A172 (cell line): ENCODE measurements around the gene MFAP2. TPM values are rescaled to one million over a fixed set of nuclear protein-coding genes. Genes with fewer than 3 reads are reported as not detected.
"Not testable (repeated sequence)": the region's sequence is repeated elsewhere in the genome, so short reads cannot be mapped to it uniquely, and the experiment has no call there.

Source experiments
- DNase-seq: peaks from one replicate; pipeline ENCODE4 v3.0.0-alpha.2; 2015; ENCODE audit warnings: low spot score
- total RNA-seq: library from RNA; depleted of rRNA; stranded (reverse); fragments of >200 nt; shearing (Covaris generic); gene quantifications from 2 replicates; pipeline ENCODE4 v1.2.3, GENCODE V29; 2014; rRNA removed

MFAP2 gene
- total RNA-seq, 1 experiment from 2014 or later: not detected

DNA sequence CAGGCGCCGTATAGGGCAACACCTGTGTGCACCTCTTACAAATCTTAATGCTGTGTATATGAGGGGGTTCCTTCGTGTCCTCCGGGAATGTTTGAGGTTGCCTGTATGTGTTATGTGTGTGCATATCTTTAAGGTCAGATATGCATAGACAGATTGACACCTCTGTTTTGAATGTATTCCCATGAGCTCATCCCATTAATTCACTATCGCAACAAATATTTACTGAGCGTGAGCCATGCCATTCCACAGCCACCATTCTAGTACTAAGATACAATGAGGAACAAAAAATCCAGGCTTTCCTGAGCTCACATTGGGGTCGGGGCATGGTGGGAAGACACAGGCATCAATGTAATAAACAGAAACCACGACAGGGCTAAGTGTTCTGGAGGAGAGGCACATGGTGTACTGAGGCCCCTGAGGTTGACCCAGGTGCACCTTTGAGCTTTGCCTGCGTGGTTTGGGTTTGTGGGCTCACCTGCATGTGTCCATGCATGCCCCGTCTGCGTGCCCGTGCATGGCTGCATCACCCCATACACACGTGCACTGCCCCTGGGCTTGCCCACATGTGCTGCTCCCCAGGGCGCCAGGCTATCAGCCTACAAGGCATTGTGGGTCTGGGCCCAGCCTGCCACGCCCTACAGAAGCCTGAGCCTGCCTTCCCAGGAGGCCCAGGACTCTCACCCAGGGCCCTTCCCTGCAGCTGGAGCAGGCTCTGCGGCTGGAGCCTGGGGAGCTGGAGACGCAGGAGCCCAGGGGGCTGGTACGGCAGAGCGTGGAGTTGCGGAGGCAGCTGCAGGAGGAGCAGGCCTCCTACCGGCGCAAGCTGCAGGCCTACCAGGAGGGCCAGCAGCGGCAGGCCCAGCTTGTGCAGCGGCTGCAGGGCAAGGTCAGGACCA is 51.0 kb downstream of the MFAP2 start:
- not testable (repeated sequence) for DNase-seq

DNA sequence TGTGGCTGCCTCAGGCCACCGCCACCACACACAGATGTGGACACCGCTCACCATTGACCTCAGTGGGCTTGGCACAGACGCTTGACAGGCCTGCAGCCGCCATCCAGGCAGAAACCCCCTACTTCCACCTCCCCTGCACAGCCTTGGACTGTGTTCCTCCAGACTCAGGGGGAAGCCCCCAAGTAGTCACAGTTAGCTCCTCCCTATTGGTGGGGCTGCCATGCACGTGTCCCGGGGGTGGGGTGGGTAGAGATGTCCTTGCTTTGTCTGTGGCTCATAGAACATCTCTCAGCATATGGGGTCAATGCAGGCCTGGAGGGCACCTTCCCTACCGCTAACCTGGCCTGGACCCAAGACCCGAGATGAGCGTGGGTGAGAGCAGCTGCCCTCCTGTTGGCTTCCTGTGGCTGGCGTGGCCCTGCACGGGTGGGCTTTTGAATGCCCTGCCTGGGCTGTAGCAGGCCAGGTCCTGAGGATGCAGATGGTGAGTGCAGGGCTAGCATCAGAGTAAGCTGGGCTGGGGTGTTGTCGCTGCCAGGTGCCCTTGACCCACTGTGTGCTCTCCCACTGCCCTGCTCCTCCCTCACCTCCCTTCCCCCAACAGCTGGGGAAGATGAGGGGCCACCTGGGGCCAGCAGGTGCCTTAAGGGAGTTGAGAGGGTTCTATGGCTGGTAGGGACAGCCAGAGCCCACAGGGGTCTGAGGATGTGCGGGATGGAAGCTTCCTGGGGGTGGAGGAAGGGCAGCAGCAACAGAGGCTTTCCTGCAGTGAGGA is 52.5 kb downstream of the MFAP2 start:
- no peak for DNase-seq

DNA sequence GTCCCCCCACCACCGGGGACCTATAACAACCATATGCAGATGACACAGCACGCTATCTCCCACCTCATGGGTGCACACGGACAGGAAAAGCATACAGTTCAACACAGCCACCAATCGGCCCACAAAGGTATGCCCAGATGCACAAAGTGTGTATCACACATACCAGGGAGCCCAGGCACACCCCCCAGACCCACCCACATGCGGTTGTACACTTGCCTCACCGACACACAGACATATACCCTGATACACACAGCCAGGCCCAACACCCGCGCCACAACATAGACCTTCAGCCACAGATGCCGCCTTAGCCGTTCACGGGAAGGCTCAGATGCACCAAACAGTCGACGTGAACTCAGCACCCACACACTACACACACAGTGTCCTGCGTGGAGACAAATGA is 53.2 kb downstream of the MFAP2 start:
- DNase-seq: no peak

DNA sequence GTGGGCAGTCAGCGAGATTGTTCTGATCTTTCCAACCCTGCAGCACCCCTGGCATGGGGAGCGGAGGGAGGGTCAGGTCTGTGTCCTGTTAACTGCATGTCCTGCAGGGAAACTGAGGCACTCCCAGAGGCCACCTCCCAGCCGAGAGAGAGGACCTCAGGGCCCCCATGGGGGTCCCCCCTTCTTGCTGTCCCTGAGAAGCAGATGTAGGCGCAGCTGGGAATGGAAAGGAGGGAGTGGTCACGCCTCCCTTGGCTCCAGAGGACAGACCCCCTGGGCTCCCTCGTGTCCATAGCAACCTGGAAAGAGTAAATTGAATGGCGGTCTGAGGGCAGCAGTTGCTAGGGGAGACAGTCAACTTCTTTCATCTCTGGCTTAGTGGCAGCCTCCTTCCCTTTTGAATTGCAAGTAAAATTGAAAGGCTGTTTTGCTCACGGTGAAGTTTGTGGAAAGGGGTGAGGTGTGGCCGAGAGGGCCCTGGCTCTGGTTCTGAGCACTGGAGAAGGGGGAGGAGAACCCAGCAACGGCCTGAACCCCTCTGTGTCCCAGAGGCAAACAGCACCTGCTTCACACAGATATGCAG is 53.8 kb downstream of the MFAP2 start:
- DNase-seq: no peak

DNA sequence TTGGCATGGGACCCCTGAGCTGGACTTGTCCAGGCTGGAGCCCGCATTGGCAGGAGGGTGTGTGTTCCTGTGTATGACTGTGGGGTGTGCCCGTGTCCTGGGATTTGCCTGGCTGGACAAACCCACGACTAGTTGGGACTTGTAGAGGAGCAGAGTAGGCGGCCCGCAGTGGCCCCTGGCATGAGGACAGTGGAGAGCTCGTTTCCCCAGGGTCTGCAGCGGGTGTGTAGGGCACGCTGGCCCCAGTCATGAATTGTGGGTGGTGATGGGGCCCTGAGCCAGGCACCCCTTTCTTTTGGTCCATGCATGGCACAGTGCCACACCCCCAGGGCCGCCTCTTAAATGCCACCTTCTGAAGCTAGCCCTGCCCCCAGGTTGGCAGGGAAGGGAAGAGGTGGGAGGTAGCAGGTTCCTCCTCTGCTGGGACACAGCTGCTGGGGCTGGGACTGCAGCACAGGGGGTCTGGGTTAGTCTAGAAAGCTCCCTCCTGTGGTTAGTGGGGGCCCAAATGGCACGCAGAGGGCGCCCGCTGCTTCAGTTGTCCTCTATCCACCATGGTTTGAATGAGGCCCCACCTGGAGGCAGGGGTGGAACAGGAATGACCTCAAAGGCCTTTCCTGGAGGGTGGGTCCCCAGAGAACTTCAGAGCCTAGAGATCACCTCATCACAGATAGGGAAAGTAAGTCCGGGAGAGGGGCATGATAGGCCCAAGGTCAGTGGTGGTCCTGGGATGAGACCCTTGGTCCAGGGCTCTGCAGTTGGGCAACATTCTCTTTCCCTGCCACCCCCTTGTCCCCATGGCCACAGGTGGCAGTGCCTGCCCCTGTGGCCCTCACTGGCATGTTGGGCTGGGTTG is 54.6 kb downstream of the MFAP2 start:
- no peak for DNase-seq

DNA sequence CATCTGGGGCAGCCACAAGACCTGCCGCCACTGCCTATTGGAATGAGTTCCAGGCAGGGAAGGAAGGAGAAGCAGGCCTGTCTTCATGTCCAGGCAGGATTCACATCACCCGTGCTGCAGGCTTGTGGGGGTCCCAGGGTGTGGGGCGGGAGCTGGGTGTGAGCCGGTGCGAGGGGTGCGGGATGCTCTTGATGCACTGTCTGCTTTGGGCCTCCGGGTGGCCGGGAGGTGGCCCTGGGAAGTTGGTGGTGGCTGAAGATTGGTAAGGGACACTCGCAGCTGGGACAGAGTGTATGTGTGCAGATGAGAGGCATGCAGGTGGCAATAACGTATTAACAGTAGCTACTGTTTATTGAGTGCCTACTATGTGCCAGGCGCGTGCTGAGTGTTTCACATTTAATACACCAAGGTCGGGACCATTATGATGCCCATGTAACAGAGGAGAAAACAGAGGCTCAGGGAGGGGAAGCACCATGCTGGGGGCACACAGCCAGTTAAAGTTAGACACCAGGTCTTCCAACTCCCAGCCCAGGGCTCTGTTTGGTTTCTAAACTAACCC is 55.4 kb downstream of the MFAP2 start:
- DNase-seq: no peak

Other genes starting within 250 kb of the MFAP2 start
- gene RNU1-4, start 240.1 kb downstream of the MFAP2 start, total RNA-seq: under 0.01 and 255 TPM in 2 replicates
- under 0.01 and 255 TPM in 2 replicates for gene RNU1-2, start 84.6 kb downstream of the MFAP2 start, total RNA-seq
- 3.4 and 5.0 TPM in 2 replicates for gene CROCC, start 58.7 kb downstream of the MFAP2 start, total RNA-seq
- 39.9 and 57.7 TPM in 2 replicates for gene ATP13A2, start 31.3 kb upstream of the MFAP2 start, total RNA-seq
- 186 and 241 TPM in 2 replicates for gene SDHB, start 73.4 kb upstream of the MFAP2 start, total RNA-seq
- gene PADI2, start 138.8 kb upstream of the MFAP2 start, total RNA-seq: 0.31 TPM in 1 of 2 replicates, not detected in the other
- gene PADI1, start 224.5 kb upstream of the MFAP2 start, total RNA-seq: 1.7 and 3.5 TPM in 2 replicates